ENCODE results near the gene PXYLP1.

The PXYLP1 gene

DNA sequence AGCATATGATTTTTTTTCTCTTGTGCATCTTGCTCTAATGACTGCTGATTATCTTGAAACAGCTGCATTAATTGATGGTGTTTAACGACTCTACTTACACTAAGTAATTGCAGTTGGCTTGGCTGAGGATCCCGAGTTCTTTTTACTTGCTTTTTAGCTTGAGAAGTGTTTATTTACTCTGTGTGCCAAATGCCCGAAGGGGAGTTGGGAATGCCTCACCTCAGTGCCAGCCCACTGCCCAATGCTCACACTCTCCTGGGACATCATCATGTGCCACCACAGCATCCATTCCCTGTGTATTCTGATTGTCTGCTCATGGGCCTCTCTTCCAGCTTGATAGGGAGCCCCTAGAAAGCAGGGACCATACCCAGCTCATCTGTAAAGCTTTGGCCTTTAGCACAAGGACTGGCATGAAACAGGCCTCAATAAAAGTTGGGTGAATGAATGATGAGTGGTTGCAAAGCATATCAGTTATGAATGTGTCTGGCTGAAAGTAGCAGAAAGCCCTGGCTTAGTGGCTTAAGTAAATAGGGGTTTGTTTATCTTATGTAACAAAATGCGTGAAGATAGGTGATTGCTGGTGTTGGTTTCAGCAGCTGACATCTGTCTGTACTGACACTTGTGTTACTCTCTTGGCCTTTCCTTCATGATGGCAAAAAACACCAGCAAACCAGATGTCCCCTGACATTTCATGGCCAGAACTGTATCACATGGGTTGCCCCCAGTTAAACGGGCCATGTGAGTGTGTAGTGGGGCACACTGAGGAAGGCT, 8.1 kb downstream of the PXYLP1 start:
- H3K27ac ChIP-seq (ENCODE audit: low read length) = no peak overlapping the region
- H3K4me3 ChIP-seq (ENCODE audit: low read length) = no peak overlapping the region
- no peak for DNase-seq (ENCODE audit: low read depth, low spot score)
- peaks cover 4% of the 10 kb centered on the region; the same call in 1 of the 2 replicates for H3K36me3 ChIP-seq (ENCODE audit: control insufficient read depth, insufficient read depth, low read length)
- H3K27me3 ChIP-seq (ENCODE audit: control insufficient read depth, insufficient read depth, low read length) = no peaks in the 10 kb centered on the region
- no CpG with 5 or more reads among the region's 5 CpGs for WGBS (ENCODE audit: insufficient coverage, insufficient read length)
- peaks cover 5% of the 10 kb centered on the region for H3K4me1 ChIP-seq (ENCODE audit: control insufficient read depth, insufficient read depth, low read length)
- H3K9me3 ChIP-seq (ENCODE audit: control insufficient read depth, insufficient read depth, low read length) = no peaks in the 10 kb centered on the region

GRCh38 chr3:141240286-141240685, 8.7 kb downstream of the PXYLP1 start:
- no peak for DNase-seq (ENCODE audit: low read depth, low spot score)
- H3K9me3 ChIP-seq (ENCODE audit: control insufficient read depth, insufficient read depth, low read length) = no peaks in the 10 kb centered on the region
- no peaks in the 10 kb centered on the region for H3K27me3 ChIP-seq (ENCODE audit: control insufficient read depth, insufficient read depth, low read length)
- peaks cover 4% of the 10 kb centered on the region; the same call in 1 of the 2 replicates for H3K36me3 ChIP-seq (ENCODE audit: control insufficient read depth, insufficient read depth, low read length)
- WGBS (ENCODE audit: insufficient coverage, insufficient read length) = no CpG with 5 or more reads among the region's 1 CpG
- H3K4me1 ChIP-seq (ENCODE audit: control insufficient read depth, insufficient read depth, low read length) = peaks cover 5% of the 10 kb centered on the region
- no peak overlapping the region for H3K27ac ChIP-seq (ENCODE audit: low read length)
- no peak overlapping the region for H3K4me3 ChIP-seq (ENCODE audit: low read length)

- DNase-seq (ENCODE audit: low read depth, low spot score) = no peak
- no peak overlapping the region for H3K4me3 ChIP-seq (ENCODE audit: low read length)
- H3K4me1 ChIP-seq (ENCODE audit: control insufficient read depth, insufficient read depth, low read length) = peaks cover 5% of the 10 kb centered on the region
- peaks cover 4% of the 10 kb centered on the region; the same call in 1 of the 2 replicates for H3K36me3 ChIP-seq (ENCODE audit: control insufficient read depth, insufficient read depth, low read length)
- H3K27ac ChIP-seq (ENCODE audit: low read length) = no peak overlapping the region
- no CpG with 5 or more reads among the region's 5 CpGs for WGBS (ENCODE audit: insufficient coverage, insufficient read length)
- no peaks in the 10 kb centered on the region for H3K9me3 ChIP-seq (ENCODE audit: control insufficient read depth, insufficient read depth, low read length)
- no peaks in the 10 kb centered on the region for H3K27me3 ChIP-seq (ENCODE audit: control insufficient read depth, insufficient read depth, low read length)
Observed at GRCh38 chr3:141240687-141241615, 9.3 kb downstream of the PXYLP1 start.

- WGBS (ENCODE audit: insufficient coverage, insufficient read length) = no CpG with 5 or more reads among the region's 12 CpGs
- no peaks in the 10 kb centered on the region for H3K27me3 ChIP-seq (ENCODE audit: control insufficient read depth, insufficient read depth, low read length)
- H3K9me3 ChIP-seq (ENCODE audit: control insufficient read depth, insufficient read depth, low read length) = no peaks in the 10 kb centered on the region
- peaks cover 5% of the 10 kb centered on the region for H3K4me1 ChIP-seq (ENCODE audit: control insufficient read depth, insufficient read depth, low read length)
- no peak overlapping the region for H3K4me3 ChIP-seq (ENCODE audit: low read length)
- peaks cover 4% of the 10 kb centered on the region; the same call in 1 of the 2 replicates for H3K36me3 ChIP-seq (ENCODE audit: control insufficient read depth, insufficient read depth, low read length)
- no peak for DNase-seq (ENCODE audit: low read depth, low spot score)
- no peak overlapping the region for H3K27ac ChIP-seq (ENCODE audit: low read length)
Observed at GRCh38 chr3:141241616-141242376, 10.2 kb downstream of the PXYLP1 start.

DNA sequence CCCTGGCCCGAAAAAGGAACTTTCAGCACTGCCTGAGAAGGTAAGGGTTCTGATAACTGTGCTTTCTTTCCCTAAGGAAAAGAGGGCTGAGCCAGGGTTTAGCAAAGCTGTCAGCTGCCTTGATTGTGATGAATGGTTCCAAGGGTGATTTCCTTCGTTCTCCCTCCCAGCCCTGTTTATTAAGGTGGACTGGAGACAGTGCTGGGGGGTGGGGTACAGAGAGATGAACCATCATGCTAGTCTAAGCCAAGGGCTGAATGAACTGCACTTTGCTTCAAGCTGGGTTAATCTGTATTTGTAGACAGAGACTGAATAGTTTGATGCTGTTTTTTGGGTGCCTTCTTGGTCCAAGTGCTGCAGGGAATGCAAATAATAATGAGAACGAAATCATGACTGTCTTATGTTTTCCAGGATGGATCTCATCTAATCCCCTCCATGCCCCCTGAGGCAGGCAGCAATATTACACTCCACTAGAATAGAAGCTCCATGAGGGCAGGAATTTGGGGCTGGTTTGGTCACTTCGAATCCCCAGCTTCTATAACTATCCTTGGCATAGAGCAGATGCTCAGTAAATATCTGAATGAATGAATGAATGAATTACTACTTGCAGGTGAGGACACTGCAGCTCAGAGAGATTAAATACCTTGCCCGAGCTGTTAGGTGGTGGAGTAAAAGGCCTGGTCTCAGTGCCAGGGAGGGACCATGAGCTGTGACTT, 10.9 kb downstream of the PXYLP1 start:
- H3K9me3 ChIP-seq (ENCODE audit: control insufficient read depth, insufficient read depth, low read length) = no peaks in the 10 kb centered on the region
- H3K27ac ChIP-seq (ENCODE audit: low read length) = no peak overlapping the region
- H3K36me3 ChIP-seq (ENCODE audit: control insufficient read depth, insufficient read depth, low read length) = peaks cover 4% of the 10 kb centered on the region; the same call in 1 of the 2 replicates
- no CpG with 5 or more reads among the region's 5 CpGs for whole genome bisulfite sequencing (ENCODE audit: insufficient coverage, insufficient read length)
- H3K27me3 ChIP-seq (ENCODE audit: control insufficient read depth, insufficient read depth, low read length) = no peaks in the 10 kb centered on the region
- no peak for DNase-seq (ENCODE audit: low read depth, low spot score)
- H3K4me3 ChIP-seq (ENCODE audit: low read length) = no peak overlapping the region
- peaks cover 5% of the 10 kb centered on the region for H3K4me1 ChIP-seq (ENCODE audit: control insufficient read depth, insufficient read depth, low read length)

GRCh38 chr3:141243271-141243707, 11.7 kb downstream of the PXYLP1 start:
- DNase-seq (ENCODE audit: low read depth, low spot score) = no peak
- Histone ChIP-seq H3K27me3 (ENCODE audit: control insufficient read depth, insufficient read depth, low read length) (no peaks in the 10 kb centered on the region), H3K4me1 (ENCODE audit: control insufficient read depth, insufficient read depth, low read length) (peaks cover 3% of the 10 kb centered on the region; the same call in 1 of the 2 replicates), H3K4me3 (ENCODE audit: low read length) (no peak overlapping the region), H3K27ac (ENCODE audit: low read length) (no peak overlapping the region), H3K36me3 (ENCODE audit: control insufficient read depth, insufficient read depth, low read length) (peaks cover 4% of the 10 kb centered on the region; the same call in 1 of the 2 replicates), H3K9me3 (ENCODE audit: control insufficient read depth, insufficient read depth, low read length) (no peaks in the 10 kb centered on the region)
- no CpG with 5 or more reads among the region's 11 CpGs for WGBS (ENCODE audit: insufficient coverage, insufficient read length)

DNA sequence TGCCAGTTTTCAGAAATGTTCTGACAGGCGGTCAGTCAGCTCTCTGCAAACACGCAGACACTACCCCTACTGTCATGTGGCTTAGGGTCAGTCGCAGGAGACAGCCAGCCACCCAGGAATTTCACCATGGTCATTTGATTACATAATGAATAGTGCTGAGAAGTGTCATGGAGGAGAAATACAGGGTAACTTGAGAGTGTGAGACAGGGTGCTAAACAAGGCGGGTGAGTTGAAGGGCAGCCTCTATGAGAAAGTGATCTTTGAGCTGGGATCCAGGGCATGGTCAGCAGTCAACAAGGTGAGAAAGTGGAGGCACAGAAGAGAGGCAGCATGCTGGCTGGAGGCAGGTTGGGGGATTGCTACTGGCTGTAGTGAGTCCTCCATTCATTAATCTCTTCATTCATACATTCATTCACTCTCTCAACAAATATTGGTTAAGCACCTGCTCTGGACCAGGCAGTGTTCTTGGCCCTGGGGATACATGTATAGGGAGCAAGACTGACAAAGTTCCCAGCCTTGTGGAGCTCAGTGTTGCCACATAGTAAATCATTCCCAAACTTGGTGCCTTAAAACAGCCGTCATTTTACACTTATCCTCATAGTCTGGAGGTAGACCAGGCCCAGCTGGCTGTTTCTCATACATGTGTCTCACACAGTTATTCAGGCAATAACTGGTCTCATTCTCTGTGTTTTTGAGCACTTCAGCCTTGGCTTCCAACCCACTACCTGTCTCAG, 14.8 kb downstream of the PXYLP1 start:
- H3K4me1 ChIP-seq (ENCODE audit: control insufficient read depth, insufficient read depth, low read length) = 0 out of 2 replicates have a peak, but pooled peaks cover 1% of the 10 kb centered on the region
- no peak for DNase-seq (ENCODE audit: low read depth, low spot score)
- H3K4me3 ChIP-seq (ENCODE audit: low read length) = no peak overlapping the region
- H3K27ac ChIP-seq (ENCODE audit: low read length) = no peak overlapping the region
- no CpG with 5 or more reads among the region's 5 CpGs for WGBS (ENCODE audit: insufficient coverage, insufficient read length)
- H3K36me3 ChIP-seq (ENCODE audit: control insufficient read depth, insufficient read depth, low read length) = peaks cover 4% of the 10 kb centered on the region; the same call in 1 of the 2 replicates
- no peaks in the 10 kb centered on the region for H3K9me3 ChIP-seq (ENCODE audit: control insufficient read depth, insufficient read depth, low read length)
- H3K27me3 ChIP-seq (ENCODE audit: control insufficient read depth, insufficient read depth, low read length) = no peaks in the 10 kb centered on the region

- Histone ChIP-seq H3K4me1 (ENCODE audit: control insufficient read depth, insufficient read depth, low read length) (0 out of 2 replicates have a peak, but pooled peaks cover 1% of the 10 kb centered on the region), H3K27me3 (ENCODE audit: control insufficient read depth, insufficient read depth, low read length) (no peaks in the 10 kb centered on the region), H3K27ac (ENCODE audit: low read length) (no peak overlapping the region), H3K36me3 (ENCODE audit: control insufficient read depth, insufficient read depth, low read length) (peaks cover 4% of the 10 kb centered on the region; the same call in 1 of the 2 replicates), H3K9me3 (ENCODE audit: control insufficient read depth, insufficient read depth, low read length) (no peaks in the 10 kb centered on the region), H3K4me3 (ENCODE audit: low read length) (no peak overlapping the region)
- DNase-seq (ENCODE audit: low read depth, low spot score) = no peak
- WGBS (ENCODE audit: insufficient coverage, insufficient read length) = no CpG with 5 or more reads among the region's 2 CpGs
Observed at GRCh38 chr3:141246958-141247301, 15.3 kb downstream of the PXYLP1 start.

DNA sequence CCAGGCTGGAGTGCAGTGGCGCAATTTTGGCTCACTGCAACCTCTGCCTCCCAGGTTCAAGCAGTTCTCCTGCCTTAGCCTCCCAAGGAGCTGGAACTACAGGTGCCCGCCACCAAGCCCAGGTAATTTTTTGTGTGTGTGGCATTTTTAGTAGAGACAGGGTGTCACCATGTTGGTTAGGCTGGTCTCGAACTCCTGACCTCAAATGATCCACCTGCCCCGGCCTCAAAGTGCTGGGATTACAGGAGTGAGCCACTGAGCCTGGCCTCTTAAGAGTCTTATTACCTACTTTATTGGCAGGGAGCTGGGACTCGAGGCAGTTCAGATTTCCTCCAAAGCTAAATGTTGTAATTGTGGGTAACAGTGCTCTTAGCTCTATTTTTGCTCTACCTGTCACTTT, 16.4 kb downstream of the PXYLP1 start:
- Histone ChIP-seq H3K36me3 (ENCODE audit: control insufficient read depth, insufficient read depth, low read length) (peaks cover 2% of the 10 kb centered on the region; the same call in 1 of the 2 replicates), H3K9me3 (ENCODE audit: control insufficient read depth, insufficient read depth, low read length) (no peaks in the 10 kb centered on the region), H3K27me3 (ENCODE audit: control insufficient read depth, insufficient read depth, low read length) (no peaks in the 10 kb centered on the region), H3K4me3 (ENCODE audit: low read length) (no peak overlapping the region), H3K27ac (ENCODE audit: low read length) (no peak overlapping the region), H3K4me1 (ENCODE audit: control insufficient read depth, insufficient read depth, low read length) (0 out of 2 replicates have a peak, but pooled peaks cover 1% of the 10 kb centered on the region)
- DNase-seq (ENCODE audit: low read depth, low spot score) = no peak
- WGBS (ENCODE audit: insufficient coverage, insufficient read length) = no CpG with 5 or more reads among the region's 5 CpGs

Data from iPS DF 6.9 (cell line).